Endometrial microvascular endothelial cells (primary cell): ENCODE results near the gene KSR1. TPM values are rescaled to one million over a fixed set of nuclear protein-coding genes. Genes with fewer than 3 reads are reported as not detected.
"Not testable (repeated sequence)": the region's sequence is repeated elsewhere in the genome, so short reads cannot be mapped to it uniquely, and the experiment has no call there.

Experiments used
- in situ Hi-C: cut with HindIII; loops from 2 replicates; pipeline ENCODE4 v1.10.0; 2017; ENCODE audit warnings: low sequenced_read_pairs, low pct_unique_long_range_greater_than_20kb; ENCODE audit errors: inconsistent ontology term
- total RNA-seq: library from RNA; depleted of rRNA; stranded (reverse); fragments of >200 nt; gene quantifications from one replicate; pipeline ENCODE4 v1.2.3, GENCODE V29; 2015; ENCODE audit errors: inconsistent ontology term

The KSR1 gene
- total RNA-seq, 1 donor from 2014 or later, result 29.9 TPM

- in situ Hi-C loops, result no loop called here
These were observed 174.6 kb downstream of the KSR1 start, which contains the start of gene LGALS9 for GRCh38 chr17:27630607-27631410. Gene LGALS9 (plus strand): TSS chr17:27631188. CDS start chr17:27631266, 78 bp downstream.

GRCh38 chr17:27631411-27631760 lies 175.1 kb downstream of the KSR1 start:
- in situ Hi-C loops, result no loop called here

GRCh38 chr17:27631897-27632725 lies 175.9 kb downstream of the KSR1 start:
- in situ Hi-C loops, result no loop called here

GRCh38 chr17:27632766-27633165 lies 176.5 kb downstream of the KSR1 start:
- in situ Hi-C loops, result not testable (repeated sequence)

GRCh38 chr17:27633312-27634025 lies 177.2 kb downstream of the KSR1 start:
- in situ Hi-C loops, result no loop called here

GRCh38 chr17:27634026-27634335 lies 177.7 kb downstream of the KSR1 start:
- in situ Hi-C loops, result no loop called here

GRCh38 chr17:27634776-27635175 lies 178.5 kb downstream of the KSR1 start:
- in situ Hi-C loops, result no loop called here

- in situ Hi-C loops, result no loop called here
These were observed 179.1 kb downstream of the KSR1 start for GRCh38 chr17:27635275-27635823.

- in situ Hi-C loops, result not testable (repeated sequence)
These were observed 179.8 kb downstream of the KSR1 start for GRCh38 chr17:27636005-27636520.

GRCh38 chr17:27637818-27638217 lies 181.6 kb downstream of the KSR1 start:
- in situ Hi-C loops, result not testable (repeated sequence)

GRCh38 chr17:27638415-27638914 lies 182.2 kb downstream of the KSR1 start:
- in situ Hi-C loops, result not testable (repeated sequence)

GRCh38 chr17:27640790-27641189 lies 184.5 kb downstream of the KSR1 start:
- in situ Hi-C loops, result no loop called here

GRCh38 chr17:27644586-27644985 lies 188.3 kb downstream of the KSR1 start:
- in situ Hi-C loops, result no loop called here

GRCh38 chr17:27645621-27646020 lies 189.4 kb downstream of the KSR1 start:
- in situ Hi-C loops, result not testable (repeated sequence)

- in situ Hi-C loops, result no loop called here
These were observed 190.0 kb downstream of the KSR1 start for GRCh38 chr17:27646232-27646631.

GRCh38 chr17:27647765-27648164 lies 191.5 kb downstream of the KSR1 start:
- in situ Hi-C loops, result no loop called here

GRCh38 chr17:27649111-27649571 lies 192.9 kb downstream of the KSR1 start:
- in situ Hi-C loops, result not testable (repeated sequence)

- in situ Hi-C loops, result no loop called here
These were observed 193.7 kb downstream of the KSR1 start for GRCh38 chr17:27649929-27650328.

- in situ Hi-C loops, result no loop called here
These were observed 194.6 kb downstream of the KSR1 start for GRCh38 chr17:27650836-27651235.
